D721Med (cell line): ENCODE measurements around the gene PFDN1.

Experiments
- DNase-seq: peaks from one replicate; pipeline ENCODE4 v3.0.0; 2011; ENCODE audit warnings: low spot score; ENCODE audit not compliant: insufficient read length
- FAIRE-seq: peaks from 2 replicates; lab custom pipeline; 2011; peaks lifted over from hg19 to GRCh38; lab: Jason Lieb, UNC
- TF ChIP-seq, protein P1 (sequence below): IDR thresholded peaks from 2 replicates; pipeline ENCODE4 v1.5.1; 2012; ENCODE audit warnings: mild to moderate bottlenecking, control low read depth; ENCODE audit not compliant: insufficient read depth; ENCODE audit errors: missing control alignments

Gene PFDN1

DNA sequence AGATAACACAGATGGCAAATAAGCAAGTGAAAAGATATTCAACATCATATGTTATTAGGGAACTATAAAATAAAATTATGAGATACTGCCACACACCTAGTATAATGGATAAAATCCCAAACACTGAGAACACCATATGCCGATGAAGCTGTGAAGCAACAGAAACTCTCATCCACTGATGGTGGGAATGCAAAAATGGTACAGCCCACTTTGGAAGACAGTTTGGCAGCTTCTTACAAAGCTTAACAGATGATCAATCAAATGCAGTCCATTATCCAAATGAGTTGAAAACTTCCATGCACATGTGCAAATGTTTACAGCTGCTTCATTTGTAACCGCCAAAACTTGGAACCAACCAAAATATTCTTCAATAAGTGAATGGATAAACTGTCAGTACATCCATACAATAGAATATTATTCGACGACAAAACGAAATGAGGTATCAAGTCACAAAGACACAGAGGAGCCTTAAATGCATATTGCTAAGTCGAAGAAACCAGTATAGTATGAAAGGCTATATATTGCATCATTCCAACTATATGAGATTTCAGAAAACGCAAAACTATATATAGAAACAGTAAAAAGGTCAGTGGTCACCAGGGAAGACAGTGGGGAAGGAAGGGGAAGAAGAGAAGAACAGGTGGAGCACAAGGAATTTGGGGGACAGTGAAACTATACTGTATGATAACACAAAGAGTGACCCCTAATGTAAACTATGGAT, 14.9 kb downstream of the PFDN1 start:
- DNase-seq (no peak), FAIRE-seq (no peak)
- TF ChIP-seq, protein P1, sequence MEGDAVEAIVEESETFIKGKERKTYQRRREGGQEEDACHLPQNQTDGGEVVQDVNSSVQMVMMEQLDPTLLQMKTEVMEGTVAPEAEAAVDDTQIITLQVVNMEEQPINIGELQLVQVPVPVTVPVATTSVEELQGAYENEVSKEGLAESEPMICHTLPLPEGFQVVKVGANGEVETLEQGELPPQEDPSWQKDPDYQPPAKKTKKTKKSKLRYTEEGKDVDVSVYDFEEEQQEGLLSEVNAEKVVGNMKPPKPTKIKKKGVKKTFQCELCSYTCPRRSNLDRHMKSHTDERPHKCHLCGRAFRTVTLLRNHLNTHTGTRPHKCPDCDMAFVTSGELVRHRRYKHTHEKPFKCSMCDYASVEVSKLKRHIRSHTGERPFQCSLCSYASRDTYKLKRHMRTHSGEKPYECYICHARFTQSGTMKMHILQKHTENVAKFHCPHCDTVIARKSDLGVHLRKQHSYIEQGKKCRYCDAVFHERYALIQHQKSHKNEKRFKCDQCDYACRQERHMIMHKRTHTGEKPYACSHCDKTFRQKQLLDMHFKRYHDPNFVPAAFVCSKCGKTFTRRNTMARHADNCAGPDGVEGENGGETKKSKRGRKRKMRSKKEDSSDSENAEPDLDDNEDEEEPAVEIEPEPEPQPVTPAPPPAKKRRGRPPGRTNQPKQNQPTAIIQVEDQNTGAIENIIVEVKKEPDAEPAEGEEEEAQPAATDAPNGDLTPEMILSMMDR: no peak

DNA sequence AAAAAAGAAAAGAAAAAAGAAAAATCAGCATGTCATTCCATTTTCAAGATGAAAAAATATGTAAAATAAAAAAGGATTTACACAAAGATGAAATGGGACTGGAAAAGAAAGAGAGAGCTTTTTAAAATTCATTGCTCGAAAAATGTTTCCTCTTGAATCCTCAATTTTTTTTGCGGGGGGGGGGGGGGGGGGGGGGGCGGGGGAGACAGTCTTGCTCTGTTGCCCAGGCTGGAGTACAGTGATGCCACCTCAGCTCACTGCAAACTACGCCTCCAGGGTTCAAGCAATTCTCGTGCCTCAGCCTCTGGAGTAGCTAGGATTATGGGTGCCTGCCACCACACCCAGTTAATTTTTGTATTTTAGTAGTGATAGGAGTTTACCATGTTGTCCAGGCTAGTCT, 16.5 kb downstream of the PFDN1 start:
- no peak for FAIRE-seq
- no peak for DNase-seq
- TF ChIP-seq, protein P1: no peak

DNA sequence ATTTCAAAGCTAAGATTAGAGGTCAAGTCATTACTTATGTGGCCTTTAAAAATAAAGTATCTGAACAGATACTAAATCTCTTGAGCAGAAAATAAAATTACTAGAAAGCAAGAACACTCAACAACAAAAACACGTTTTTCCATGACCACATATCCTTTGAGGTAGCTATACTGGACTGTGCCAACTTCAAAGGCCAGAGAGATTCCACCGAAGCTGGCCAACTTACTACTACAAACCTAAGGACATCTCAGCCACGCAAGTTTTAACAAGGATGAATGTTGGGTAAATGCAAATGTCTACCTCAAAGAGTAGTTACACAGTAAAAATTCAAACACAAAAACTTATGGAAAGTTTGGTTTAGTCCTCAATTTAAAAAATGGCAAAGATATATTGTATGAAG, 18.9 kb downstream of the PFDN1 start:
- DNase-seq: no peak
- no peak for FAIRE-seq
- TF ChIP-seq, protein P1: no peak

DNA sequence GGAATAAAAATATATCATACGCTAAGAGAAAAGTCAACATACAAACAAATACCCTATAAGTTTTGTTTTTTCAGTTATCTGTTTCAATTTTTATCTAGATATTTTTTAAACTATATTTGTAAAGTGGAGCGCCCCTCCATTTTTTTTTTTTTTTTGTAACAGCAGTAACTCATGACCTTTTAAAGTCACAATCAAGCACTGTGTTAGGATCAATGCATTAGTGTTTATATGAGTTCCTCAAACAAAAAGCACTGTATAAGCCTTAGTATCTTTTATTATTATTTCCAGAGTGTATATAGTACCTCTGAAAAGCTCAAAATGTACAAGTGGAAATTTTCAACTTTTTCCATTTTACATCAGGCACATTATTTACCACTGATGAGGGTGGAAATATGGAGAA, 20.6 kb downstream of the PFDN1 start:
- FAIRE-seq: no peak
- TF ChIP-seq, protein P1: no peak
- no peak for DNase-seq

DNA sequence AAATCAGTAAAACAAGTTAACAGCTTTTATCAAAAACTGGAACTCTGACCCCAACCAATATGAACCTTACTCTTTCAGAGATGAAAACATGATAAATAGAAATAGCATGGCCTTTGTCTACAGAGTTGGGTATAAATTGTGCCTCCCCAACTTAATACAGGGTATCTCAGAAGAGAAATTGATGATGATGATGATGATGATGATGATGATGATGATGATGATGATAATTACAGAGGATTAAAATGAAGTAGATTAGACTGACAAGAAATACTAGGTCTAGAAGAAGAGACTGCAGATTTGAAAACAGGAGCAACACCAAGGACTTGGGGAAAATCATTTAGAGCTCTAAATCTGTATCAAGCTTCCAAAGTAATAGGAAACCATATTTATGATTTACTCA, 27.1 kb downstream of the PFDN1 start:
- FAIRE-seq (no peak), DNase-seq (no peak)
- TF ChIP-seq, protein P1: no peak

DNA sequence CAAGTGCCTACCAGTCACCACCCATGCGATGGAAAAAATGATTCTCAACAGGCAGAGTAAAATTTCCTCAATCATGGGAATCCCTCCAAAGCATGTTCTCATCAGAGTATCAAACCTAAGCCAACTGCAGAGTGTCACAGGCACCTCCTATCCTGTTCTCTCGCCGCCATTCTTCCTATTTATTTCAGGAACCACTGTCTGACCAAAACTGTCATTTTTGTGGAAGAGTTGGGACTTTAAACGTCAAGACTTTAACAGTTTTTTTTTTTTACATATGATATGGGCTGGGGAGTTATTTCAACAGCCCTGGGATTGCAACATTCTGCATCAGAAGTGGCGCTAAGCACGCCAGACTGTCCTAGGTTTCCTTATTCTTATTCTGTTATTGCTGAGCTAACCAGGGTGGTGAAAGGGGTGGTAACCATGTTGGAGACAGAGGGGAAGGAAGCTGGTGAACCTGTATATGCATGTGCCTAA, 29.5 kb downstream of the PFDN1 start:
- DNase-seq (no peak), FAIRE-seq (no peak)
- TF ChIP-seq, protein P1: no peak

DNA sequence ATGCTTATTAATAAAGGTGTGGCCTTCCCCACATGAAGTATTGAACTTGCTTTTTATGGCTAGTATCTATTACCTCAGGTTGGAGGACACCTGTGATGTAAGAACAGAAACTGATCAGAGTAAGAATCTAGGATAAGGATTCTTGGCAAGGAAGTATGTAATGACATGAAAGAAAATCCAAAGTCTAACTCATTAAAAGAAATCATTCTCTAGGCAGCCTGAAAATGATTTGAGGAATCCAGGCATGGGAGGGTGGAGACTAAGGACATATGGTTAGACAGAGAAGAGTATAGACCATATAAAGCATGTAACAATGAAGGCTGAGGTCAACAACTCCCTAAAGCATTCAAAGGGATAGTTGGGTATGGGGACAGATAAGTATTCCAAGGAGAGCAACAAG, 32.9 kb downstream of the PFDN1 start:
- TF ChIP-seq, protein P1: no peak
- FAIRE-seq (peak; percentile 25), DNase-seq (no peak)
